Fibroblast of villous mesenchyme (primary cell): ENCODE results near the gene ANAPC13. TPM values are rescaled to one million over a fixed set of nuclear protein-coding genes. Genes with fewer than 3 reads are reported as not detected.

Experiments used
- DNase-seq: peaks from one replicate; pipeline ENCODE4 v3.0.0-alpha.2; 2010; ENCODE audit warnings: low read depth
- H3K4me3 ChIP-seq: 2 replicates; pipeline ENCODE4 v1.5.1; 2011; ENCODE audit warnings: low read depth, mild to moderate bottlenecking, low read length
- total RNA-seq: library from RNA; depleted of rRNA; stranded (reverse); fragments of >200 nt; gene quantifications from 2 replicates; pipeline ENCODE4 v1.2.3, GENCODE V29; 2012
- TF ChIP-seq, protein P1 (sequence below): IDR thresholded peaks from 2 replicates; pipeline ENCODE4 v1.5.1; 2012; ENCODE audit warnings: low read depth, mild to moderate bottlenecking, low read length; ENCODE audit not compliant: insufficient read depth

ANAPC13 gene
- total RNA-seq, 1 donor: 95.9 TPM

DNA sequence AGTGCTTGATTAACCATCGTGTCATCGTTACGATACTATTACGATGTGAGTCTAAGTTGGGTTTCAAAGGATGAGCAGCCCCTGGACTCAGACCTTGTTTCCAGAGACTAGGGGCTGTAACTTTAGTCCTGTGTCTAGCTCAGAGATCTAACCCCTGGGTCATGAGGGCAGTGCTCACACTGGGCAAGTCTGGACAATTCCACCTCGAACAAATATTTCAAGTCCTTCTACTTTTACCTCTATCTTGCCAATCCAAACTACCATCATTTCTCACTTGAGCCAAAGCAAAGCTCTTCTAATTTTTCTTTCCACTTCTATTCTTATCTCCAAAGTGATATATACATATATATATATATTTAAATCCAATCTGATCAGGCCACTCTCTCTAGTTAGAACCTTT is 10.8 kb downstream of the ANAPC13 start:
- H3K4me3 ChIP-seq: no peak overlapping the region
- TF ChIP-seq, protein P1, sequence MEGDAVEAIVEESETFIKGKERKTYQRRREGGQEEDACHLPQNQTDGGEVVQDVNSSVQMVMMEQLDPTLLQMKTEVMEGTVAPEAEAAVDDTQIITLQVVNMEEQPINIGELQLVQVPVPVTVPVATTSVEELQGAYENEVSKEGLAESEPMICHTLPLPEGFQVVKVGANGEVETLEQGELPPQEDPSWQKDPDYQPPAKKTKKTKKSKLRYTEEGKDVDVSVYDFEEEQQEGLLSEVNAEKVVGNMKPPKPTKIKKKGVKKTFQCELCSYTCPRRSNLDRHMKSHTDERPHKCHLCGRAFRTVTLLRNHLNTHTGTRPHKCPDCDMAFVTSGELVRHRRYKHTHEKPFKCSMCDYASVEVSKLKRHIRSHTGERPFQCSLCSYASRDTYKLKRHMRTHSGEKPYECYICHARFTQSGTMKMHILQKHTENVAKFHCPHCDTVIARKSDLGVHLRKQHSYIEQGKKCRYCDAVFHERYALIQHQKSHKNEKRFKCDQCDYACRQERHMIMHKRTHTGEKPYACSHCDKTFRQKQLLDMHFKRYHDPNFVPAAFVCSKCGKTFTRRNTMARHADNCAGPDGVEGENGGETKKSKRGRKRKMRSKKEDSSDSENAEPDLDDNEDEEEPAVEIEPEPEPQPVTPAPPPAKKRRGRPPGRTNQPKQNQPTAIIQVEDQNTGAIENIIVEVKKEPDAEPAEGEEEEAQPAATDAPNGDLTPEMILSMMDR: no peak
- DNase-seq: no peak

DNA sequence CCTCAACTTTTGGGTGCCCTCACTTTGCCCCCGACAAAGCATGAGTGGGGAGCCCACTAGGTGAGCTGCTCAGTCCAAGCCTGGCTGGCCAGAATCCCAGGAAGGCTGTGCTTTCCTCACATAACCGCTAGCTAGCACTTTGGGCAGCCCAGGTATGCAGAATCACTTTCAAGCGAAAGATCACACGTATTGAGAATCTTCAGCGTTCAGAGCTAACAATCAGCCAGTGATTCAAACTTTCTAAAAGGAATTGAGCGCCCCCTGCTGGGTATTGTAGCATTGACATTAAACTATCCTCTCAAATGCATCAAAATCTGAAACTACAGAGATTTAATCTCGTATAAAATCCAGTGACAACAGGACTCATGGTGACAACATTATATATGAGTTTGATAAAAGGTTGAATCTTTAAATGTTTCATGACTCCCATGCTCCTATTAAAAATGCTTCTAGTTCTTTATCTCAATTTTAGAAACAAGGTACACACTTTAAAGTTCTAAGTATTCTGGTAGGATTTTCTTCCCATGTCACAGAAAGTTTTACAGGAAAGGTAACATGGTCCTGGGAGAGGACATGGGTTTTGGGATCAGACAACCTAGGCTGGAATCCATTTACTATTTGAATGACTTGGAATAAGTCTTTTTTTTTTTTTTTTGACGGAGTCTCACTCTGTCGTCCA is 11.8 kb downstream of the ANAPC13 start:
- TF ChIP-seq, protein P1: peak; percentile 73
- DNase-seq: peak; percentile 80
- no peak overlapping the region for H3K4me3 ChIP-seq

DNA sequence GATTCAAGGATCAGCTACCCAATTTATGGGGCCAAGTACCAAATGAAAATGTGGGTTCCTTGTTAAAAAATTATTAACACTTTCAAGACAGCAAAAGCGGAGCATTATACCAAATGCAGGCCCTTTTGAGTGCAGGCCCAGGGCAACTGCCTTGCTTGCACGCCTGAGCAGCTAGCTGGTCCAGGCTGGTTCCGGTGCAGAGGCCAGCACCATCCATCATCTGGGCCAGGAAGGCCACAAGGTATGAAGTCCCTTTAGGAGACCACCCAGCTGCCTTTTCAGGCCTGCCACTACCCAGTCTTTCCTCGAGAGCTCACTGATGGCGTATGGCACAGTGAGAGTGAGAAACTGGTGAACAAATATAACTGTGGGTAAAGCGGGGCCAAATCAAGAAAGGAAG is 13.0 kb downstream of the ANAPC13 start:
- TF ChIP-seq, protein P1: no peak
- no peak for DNase-seq

DNA sequence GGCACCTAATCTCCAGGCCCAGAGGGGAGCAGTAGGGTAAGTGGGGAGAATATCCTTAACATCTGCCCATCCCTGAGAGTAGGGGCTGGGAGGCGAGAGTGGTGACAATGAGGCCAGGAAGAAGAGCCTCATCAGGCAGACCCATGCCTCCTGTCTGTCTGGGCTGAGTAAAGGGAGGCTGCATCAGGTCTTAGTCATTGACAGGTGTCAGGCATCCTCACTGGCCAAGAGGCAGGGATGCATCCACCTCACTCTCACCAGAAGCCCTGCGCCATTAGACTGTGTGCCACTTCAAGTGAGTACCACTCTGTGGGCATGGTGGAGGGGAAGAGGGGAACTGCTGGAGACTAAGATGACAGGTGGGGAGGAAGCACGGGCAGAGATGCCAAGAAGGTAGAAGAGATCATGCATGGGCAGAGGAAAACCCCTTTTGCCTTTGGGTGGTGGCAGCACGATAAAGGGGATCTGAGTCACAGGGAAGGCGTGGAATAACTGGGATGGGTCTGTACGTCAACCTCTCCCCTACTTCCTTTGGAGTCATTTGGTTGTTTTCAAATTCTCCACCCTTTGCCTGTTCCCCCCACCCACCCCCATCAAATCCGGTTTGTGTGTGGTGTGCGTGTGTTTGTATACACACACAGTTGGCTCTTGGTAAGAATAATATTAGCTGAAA is 14.1 kb downstream of the ANAPC13 start:
- peak; percentile 37 for DNase-seq
- TF ChIP-seq, protein P1: no peak

More for the DNA sequence above, 13.0 kb downstream of the ANAPC13 start:
- H3K4me3 ChIP-seq: no peak overlapping the region

DNA sequence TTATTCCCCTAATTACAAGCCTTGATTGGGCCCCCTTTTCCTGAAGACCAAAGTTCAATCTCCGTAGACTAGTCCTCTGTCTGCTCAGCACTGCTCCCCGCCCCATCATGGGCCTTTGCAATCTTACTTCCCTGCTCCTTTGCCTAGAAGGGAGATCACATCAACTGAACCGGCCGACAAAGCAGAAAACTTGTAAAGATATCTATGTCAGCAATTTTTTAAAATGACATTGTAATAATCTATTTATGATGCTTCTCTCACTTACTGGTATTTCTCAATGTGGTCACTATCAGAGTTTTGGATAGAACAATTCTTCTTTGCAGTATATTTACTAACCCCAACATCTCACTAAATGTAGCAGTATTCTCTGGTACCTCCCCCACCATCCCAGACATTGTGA is 17.3 kb downstream of the ANAPC13 start:
- TF ChIP-seq, protein P1: no peak

More for the DNA sequence above, 14.1 kb downstream of the ANAPC13 start:
- no peak overlapping the region for H3K4me3 ChIP-seq

DNA sequence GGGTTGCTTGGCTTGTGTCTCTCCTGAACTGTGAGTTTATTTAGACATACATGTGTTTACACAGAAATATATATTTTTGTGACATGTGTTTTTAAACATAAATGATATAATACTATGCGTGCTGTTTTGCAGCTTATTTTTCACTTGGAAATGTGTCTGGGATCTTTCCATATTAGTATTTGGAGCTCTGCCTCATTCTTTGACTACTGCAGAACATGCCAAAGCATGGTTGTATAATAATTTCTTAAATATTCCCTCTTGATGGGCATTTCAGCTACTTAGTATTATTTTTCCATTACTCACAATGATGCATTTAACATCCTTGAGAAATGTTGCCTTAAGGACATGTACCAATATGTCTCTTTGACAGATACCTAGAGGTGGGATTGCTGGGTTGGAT is 19.5 kb downstream of the ANAPC13 start:
- H3K4me3 ChIP-seq: no peak overlapping the region
- no peak for DNase-seq
- TF ChIP-seq, protein P1: no peak

More for the DNA sequence above, 17.3 kb downstream of the ANAPC13 start:
- no peak overlapping the region for H3K4me3 ChIP-seq
- no peak for DNase-seq
